RWPE1 (cell line): ENCODE results near the gene ABCE1.
A peak's percentile ranks its signal among the peaks of the same experiment; 100 is the strongest.
"Not testable (repeated sequence)": the region's sequence is repeated elsewhere in the genome, so short reads cannot be mapped to it uniquely, and the experiment has no call there.

ENCODE experiments used
- CTCF ChIA-PET: fragments of 350-600 bp; sonication (Branson Sonifier 250); formaldehyde crosslinking; extraction: SDS; loops from one replicate; lab custom pipeline; 2021; lab: Yijun Ruan, JAX
- POLR2A ChIA-PET: fragments of 400-600 bp; formaldehyde crosslinking; extraction: SDS; loops from one replicate; lab custom pipeline; 2020; ENCODE audit warnings: antibody characterized with exemption; ENCODE audit not compliant: low non-redundant PET; lab: Yijun Ruan, JAX
- DNase-seq: peaks from one replicate; pipeline ENCODE4 v3.0.0; 2012; ENCODE audit warnings: low spot score
- H3K27ac ChIP-seq: fragments of 450-650 bp; 2 replicates; pipeline ENCODE4 v1.5.1; 2017
- CTCF ChIP-seq: fragments of 450-650 bp; conservative IDR thresholded peaks from 2 replicates; pipeline ENCODE4 v1.5.1; 2017; ENCODE audit warnings: low read depth, mild to moderate bottlenecking

ABCE1 gene

GRCh38 chr4:145125396-145125795 is 27.3 kb downstream of the ABCE1 start:
- ChIA-PET CTCF (no interaction called here), POLR2A (no interaction called here)

GRCh38 chr4:145130130-145130529 is 32.0 kb downstream of the ABCE1 start:
- POLR2A ChIA-PET: no interaction called here
- DNase-seq: no peak
- H3K27ac ChIP-seq: no peak overlapping the region
- CTCF ChIA-PET: no interaction called here
- no peak for TF ChIP-seq CTCF

More at GRCh38 chr4:145125396-145125795, 27.3 kb downstream of the ABCE1 start:
- DNase-seq: no peak
- TF ChIP-seq CTCF: no peak
- no peak overlapping the region for H3K27ac ChIP-seq

GRCh38 chr4:145130788-145131399 is 32.8 kb downstream of the ABCE1 start:
- no peak overlapping the region for H3K27ac ChIP-seq
- POLR2A ChIA-PET: no interaction called here
- CTCF ChIA-PET: no interaction called here
- peak; percentile 6 for DNase-seq
- TF ChIP-seq CTCF: no peak

GRCh38 chr4:145131848-145132247 is 33.7 kb downstream of the ABCE1 start:
- DNase-seq: no peak
- ChIA-PET POLR2A (no interaction called here), CTCF (no interaction called here)
- no peak for TF ChIP-seq CTCF
- H3K27ac ChIP-seq: no peak overlapping the region

- H3K27ac ChIP-seq: no peak overlapping the region
- no peak for DNase-seq
- ChIA-PET CTCF (interaction anchor here (0.6 kb wide), 1 partner anchor 8 kb away, joined by 4 read pairs; no protein-coding TSS in a partner anchor), POLR2A (no interaction called here)
- TF ChIP-seq CTCF: no peak
Observed at GRCh38 chr4:145132511-145133098, 34.5 kb downstream of the ABCE1 start.

- H3K27ac ChIP-seq, DNase-seq, POLR2A ChIA-PET, CTCF ChIA-PET: not testable (repeated sequence)
Observed at GRCh38 chr4:145136219-145136618, 38.1 kb downstream of the ABCE1 start.

GRCh38 chr4:145148980-145149379 is 50.9 kb downstream of the ABCE1 start:
- ChIA-PET POLR2A (no interaction called here), CTCF (no interaction called here)
- no peak for TF ChIP-seq CTCF
- H3K27ac ChIP-seq: no peak overlapping the region
- no peak for DNase-seq
